H9 (cell line): Measurements from ENCODE around the gene TSG101. TPM values are rescaled to one million over a fixed set of nuclear protein-coding genes. Genes with fewer than 3 reads are reported as not detected.

Experiments
- DNase-seq: peaks from one replicate; pipeline ENCODE4 v3.0.0-alpha.2; 2017
- H2AFZ ChIP-seq: one replicate; pipeline ENCODE4 v1.6.1; 2013; ENCODE audit warnings: mild to moderate bottlenecking, low read length, control low read depth, moderate library complexity
- H2AK5ac ChIP-seq: 2 replicates; pipeline ENCODE4 v1.6.1; 2013; ENCODE audit warnings: low read length, control low read depth, mixed read lengths; ENCODE audit not compliant: insufficient read length
- H2BK120ac ChIP-seq: one replicate; pipeline ENCODE4 v1.6.1; 2013; ENCODE audit warnings: low read depth, mild to moderate bottlenecking, low read length, control low read depth, inconsistent platforms; ENCODE audit not compliant: poor library complexity, severe bottlenecking
- H2BK12ac ChIP-seq: 2 replicates; pipeline ENCODE4 v1.6.1; 2013; ENCODE audit warnings: low read length, control low read depth, mixed read lengths, low read depth; ENCODE audit not compliant: insufficient read length
- H2BK15ac ChIP-seq: 2 replicates; pipeline ENCODE4 v1.6.1; 2013; ENCODE audit warnings: low read depth, low read length, control low read depth
- H2BK20ac ChIP-seq: one replicate; pipeline ENCODE4 v1.6.1; 2013; ENCODE audit warnings: low read depth, mild to moderate bottlenecking, low read length, control low read depth, inconsistent platforms; ENCODE audit not compliant: poor library complexity, severe bottlenecking
- H2BK5ac ChIP-seq: 2 replicates; pipeline ENCODE4 v1.6.1; 2013; ENCODE audit warnings: low read length, control low read depth, mixed read lengths; ENCODE audit not compliant: insufficient read length
- H3K14ac ChIP-seq: 2 replicates; pipeline ENCODE4 v1.6.1; 2013; ENCODE audit warnings: low read length, control low read depth; ENCODE audit not compliant: insufficient read depth
- H3K18ac ChIP-seq: 2 replicates; pipeline ENCODE4 v1.6.1; 2013; ENCODE audit warnings: low read depth, mild to moderate bottlenecking, mixed read lengths, low read length, control low read depth; ENCODE audit not compliant: insufficient read length
- H3K23ac ChIP-seq: 2 replicates; pipeline ENCODE4 v1.6.1; 2013; ENCODE audit warnings: low read length, control low read depth, mixed read lengths, low read depth; ENCODE audit not compliant: insufficient read length
- H3K23me2 ChIP-seq: 2 replicates; pipeline ENCODE4 v1.6.1; 2013; ENCODE audit warnings: low read depth, mild to moderate bottlenecking, mixed read lengths, low read length, control low read depth; ENCODE audit not compliant: insufficient read length, poor library complexity, severe bottlenecking
- H3K27ac ChIP-seq: 2 replicates; pipeline ENCODE4 v1.5.1; 2013; ENCODE audit warnings: low read length, control low read depth, mixed read lengths, low read depth; ENCODE audit not compliant: insufficient read length
- H3K27me3 ChIP-seq: 2 replicates; pipeline ENCODE4 v1.6.1; 2013; ENCODE audit warnings: low read length, control low read depth, inconsistent platforms; ENCODE audit not compliant: insufficient read depth
- H3K4ac ChIP-seq: 2 replicates; pipeline ENCODE4 v1.6.1; 2013; ENCODE audit warnings: low read depth, mild to moderate bottlenecking, control low read depth, inconsistent platforms, low read length, moderate library complexity
- H3K4me1 ChIP-seq: 2 replicates; pipeline ENCODE4 v1.6.1; 2013; ENCODE audit warnings: low read length, control low read depth, inconsistent platforms; ENCODE audit not compliant: insufficient read depth
- H3K4me2 ChIP-seq: 2 replicates; pipeline ENCODE4 v1.6.1; 2013; ENCODE audit warnings: low read length, control low read depth, mixed read lengths; ENCODE audit not compliant: insufficient read length, insufficient read depth
- H3K56ac ChIP-seq: 2 replicates; pipeline ENCODE4 v1.6.1; 2013; ENCODE audit warnings: low read depth, mild to moderate bottlenecking, mixed read lengths, low read length, control low read depth; ENCODE audit not compliant: insufficient read length
- H3K79me1 ChIP-seq: 2 replicates; pipeline ENCODE4 v1.6.1; 2013; ENCODE audit warnings: low read depth, mild to moderate bottlenecking, moderate library complexity, low read length, control low read depth, inconsistent platforms; ENCODE audit not compliant: insufficient read depth, poor library complexity, severe bottlenecking
- H3K79me2 ChIP-seq: 2 replicates; pipeline ENCODE4 v1.6.1; 2013; ENCODE audit warnings: low read length, control low read depth, inconsistent platforms; ENCODE audit not compliant: insufficient read depth
- H3K9ac ChIP-seq: 2 replicates; pipeline ENCODE4 v1.6.1; 2013; ENCODE audit warnings: low read length, control low read depth, mixed read lengths; ENCODE audit not compliant: insufficient read length; ENCODE audit errors: extremely low read depth
- H3K9me3 ChIP-seq: one replicate; pipeline ENCODE4 v1.6.1; 2013; ENCODE audit warnings: low read depth, low read length, inconsistent platforms; ENCODE audit not compliant: control insufficient read depth
- H3T11ph ChIP-seq: one replicate; pipeline ENCODE4 v1.6.1; 2013; ENCODE audit warnings: mild to moderate bottlenecking, low read length, control low read depth, inconsistent platforms
- H4K20me1 ChIP-seq: one replicate; pipeline ENCODE4 v1.6.1; 2013; ENCODE audit not compliant: control insufficient read depth, insufficient read length, insufficient read depth
- H4K5ac ChIP-seq: 2 replicates; pipeline ENCODE4 v1.6.1; 2013; ENCODE audit warnings: low read depth, mild to moderate bottlenecking, mixed read lengths, low read length, control low read depth; ENCODE audit not compliant: insufficient read length
- H4K8ac ChIP-seq: replicated peaks from 2 replicates; pipeline ENCODE4 v1.6.1; 2013; ENCODE audit warnings: low read length, control low read depth, mixed read lengths, low read depth; ENCODE audit not compliant: insufficient read length
- H4K91ac ChIP-seq: 2 replicates; pipeline ENCODE4 v1.6.1; 2013; ENCODE audit warnings: low read depth, mild to moderate bottlenecking, moderate library complexity, mixed read lengths, low read length, control low read depth; ENCODE audit not compliant: insufficient read length
- H3K27ac Mint-ChIP-seq, 3 experiments: 2 replicates in 2 of 3; 3 replicates in 1 of 3; pipeline ENCODE4 v1.8.0; 2020 to 2021; ENCODE audit warnings: mixed read lengths in 3 of 3, mild to moderate bottlenecking in 1 of 3, moderate library complexity in 1 of 3
- H3K27me3 Mint-ChIP-seq: 2 replicates; pipeline ENCODE4 v1.8.0; 2021; ENCODE audit warnings: low read depth, mild to moderate bottlenecking, moderate library complexity, mixed read lengths
- H3K36me3 Mint-ChIP-seq, 3 experiments: 2 replicates in 2 of 3; 3 replicates in 1 of 3; pipeline ENCODE4 v1.8.0; 2020 to 2021; ENCODE audit warnings: low read depth in 3 of 3, mixed read lengths in 3 of 3; ENCODE audit not compliant: insufficient read depth in 1 of 3
- H3K4me1 Mint-ChIP-seq, 2 experiments: 2 replicates each; pipeline ENCODE4 v1.8.0; 2020; ENCODE audit warnings: mixed read lengths in 2 of 2
- H3K4me3 Mint-ChIP-seq, 2 experiments: 2 replicates in 1 of 2; 3 replicates in 1 of 2; pipeline ENCODE4 v1.8.0; 2020 to 2021; ENCODE audit warnings: mild to moderate bottlenecking in 2 of 2, mixed read lengths in 2 of 2, moderate library complexity in 1 of 2
- H3K9me3 Mint-ChIP-seq, 2 experiments: 2 replicates in 1 of 2; 3 replicates in 1 of 2; pipeline ENCODE4 v1.8.0; 2020; ENCODE audit warnings: mild to moderate bottlenecking in 2 of 2, mixed read lengths in 2 of 2, moderate library complexity in 1 of 2
- CTCF ChIP-seq: fragments of 200-600 bp; sonication (generic); conservative IDR thresholded peaks from 3 replicates; pipeline ENCODE4 v1.8.0; 2021; ENCODE audit warnings: antibody characterized with exemption, mild to moderate bottlenecking
- WGBS: extraction: QIAGEN DNeasy Blood & Tissue Kit; methylation state at CpG from one replicate; pipeline ENCODE4 v1.1.7; 2013; ENCODE audit warnings: missing lambda C conversion rate, low lambda C conversion rate, mixed read lengths; ENCODE audit not compliant: insufficient read length; ENCODE audit errors: extremely low coverage; 5-methylcytosine and 5-hydroxymethylcytosine counted together
- total RNA-seq: library from RNA; stranded (reverse); gene quantifications from 2 replicates; pipeline ENCODE4 v1.2.1, GENCODE V29; 2021

TSG101 gene
- total RNA-seq, 1 experiment from 2014 or later = 50.3 TPM

- Histone ChIP-seq H2BK20ac (no peak overlapping the region), H3K79me2 (no peaks in the 10 kb centered on the region), H2AK5ac (no peak overlapping the region), H3K56ac (no peak overlapping the region), H3K23me2 (no peaks in the 10 kb centered on the region), H2BK12ac (no peak overlapping the region), H3K4ac (no peak overlapping the region), H3K23ac (no peak overlapping the region), H3K79me1 (no peaks in the 10 kb centered on the region), H3K9me3 (no peaks in the 10 kb centered on the region), H3K27me3 (no peaks in the 10 kb centered on the region), H3K9ac (no peak overlapping the region), H3K18ac (no peak overlapping the region), H2BK120ac (no peak overlapping the region), H4K5ac (no peak overlapping the region), H3K14ac (no peak overlapping the region), H2BK5ac (no peak overlapping the region), H2BK15ac (no peak overlapping the region), H3K4me2 (no peak overlapping the region), H3K4me1 (no peaks in the 10 kb centered on the region), H4K91ac (no peak overlapping the region), H3T11ph (no peak overlapping the region), H4K20me1 (no peaks in the 10 kb centered on the region), H3K27ac (no peak overlapping the region), H4K8ac (no peak overlapping the region), H2AFZ (no peak overlapping the region)
- H3K27me3 Mint-ChIP-seq = no peaks in the 10 kb centered on the region
- no peaks in the 10 kb centered on the region for H3K9me3 Mint-ChIP-seq
- WGBS = no CpG with 5 or more reads among the region's 6 CpGs
- H3K36me3 Mint-ChIP-seq = no peaks in the 10 kb centered on the region
- no peak overlapping the region for H3K27ac Mint-ChIP-seq
- TF ChIP-seq CTCF = no peak
- no peak for DNase-seq
- no peak overlapping the region for H3K4me3 Mint-ChIP-seq
- peaks cover 8 to 9% of the 10 kb centered on the region in 2 experiments for H3K4me1 Mint-ChIP-seq
Observed at GRCh38 chr11:18461909-18462308, 64.8 kb downstream of the TSG101 start.
